Stimulated activated naive CD4-positive, alpha-beta T cell (primary cell): ENCODE measurements around the gene MTR.
A peak's percentile ranks its signal among the peaks of the same experiment; 100 is the strongest.

Source experiments
- DNase-seq, 6 experiments: peaks; one replicate each; lab custom pipeline; 2025; lab: John Stamatoyannopoulos, UW

Gene MTR

GRCh38 chr1:236795035-236795756, at the start of gene MTR:
MTR (plus strand) TSS chr1:236795292; CDS start chr1:236795704, 412 bp downstream.
- DNase-seq, result peak; percentile 92 to 96 (median 94)

GRCh38 chr1:236746785-236747184, 48.3 kb upstream of the MTR start:
- DNase-seq, result no peak

GRCh38 chr1:236747311-236747985, 47.6 kb upstream of the MTR start:
- DNase-seq, result no peak

GRCh38 chr1:236748268-236748870, 46.7 kb upstream of the MTR start:
- no peak for DNase-seq

- no peak for DNase-seq
Measured at GRCh38 chr1:236750928-236751327, 44.2 kb upstream of the MTR start.

- DNase-seq, result no peak
Measured at GRCh38 chr1:236751385-236751784, 43.7 kb upstream of the MTR start.

GRCh38 chr1:236751935-236752334, 43.2 kb upstream of the MTR start:
- DNase-seq, result no peak

- no peak for DNase-seq
Measured at GRCh38 chr1:236753516-236753915, 41.6 kb upstream of the MTR start.

GRCh38 chr1:236753964-236754363, 41.1 kb upstream of the MTR start:
- DNase-seq, result no peak

- no peak for DNase-seq
Measured at GRCh38 chr1:236754525-236755210, 40.4 kb upstream of the MTR start.

GRCh38 chr1:236757640-236758039, 37.5 kb upstream of the MTR start:
- no peak for DNase-seq

GRCh38 chr1:236759252-236759859, 35.7 kb upstream of the MTR start:
- DNase-seq, result peak in 3 of 6 experiments; percentile 1 to 61 (median 43)

- DNase-seq, result no peak
Measured at GRCh38 chr1:236760480-236760879, 34.6 kb upstream of the MTR start.

GRCh38 chr1:236760986-236761385, 34.1 kb upstream of the MTR start:
- no peak for DNase-seq

- DNase-seq, result no peak
Measured at GRCh38 chr1:236761397-236762132, 33.5 kb upstream of the MTR start.

GRCh38 chr1:236762410-236762809, 32.7 kb upstream of the MTR start:
- DNase-seq, result no peak

GRCh38 chr1:236765831-236766230, 29.3 kb upstream of the MTR start:
- no peak for DNase-seq

GRCh38 chr1:236766506-236766905, 28.6 kb upstream of the MTR start:
- no peak for DNase-seq

- DNase-seq, result no peak
Measured at GRCh38 chr1:236767276-236767675, 27.8 kb upstream of the MTR start.

- no peak for DNase-seq
Measured at GRCh38 chr1:236768601-236769000, 26.5 kb upstream of the MTR start.

GRCh38 chr1:236773919-236774318, 21.2 kb upstream of the MTR start:
- no peak for DNase-seq
